GM19023 (cell line): Measurements from ENCODE around the gene RIPK4.
"Not testable (repeated sequence)": the region's sequence is repeated elsewhere in the genome, so short reads cannot be mapped to it uniquely, and the experiment has no call there.

Experiments
- ATAC-seq: cut with Tn5 transposase; IDR thresholded peaks from one replicate; pipeline ENCODE4 v1.9.1; 2021; ENCODE audit warnings: mild to moderate bottlenecking, moderate library complexity; ENCODE audit not compliant: unreplicated experiment

The RIPK4 gene

GRCh38 chr21:41698071-41698470 lies 68.8 kb downstream of the RIPK4 start:
- ATAC-seq = no peak

- ATAC-seq = no peak
Measured at GRCh38 chr21:41695513-41695912, 71.3 kb downstream of the RIPK4 start.

- ATAC-seq = not testable (repeated sequence)
Measured at GRCh38 chr21:41694042-41694441, 72.8 kb downstream of the RIPK4 start.

GRCh38 chr21:41692185-41692565 lies 74.7 kb downstream of the RIPK4 start:
- ATAC-seq = no peak

GRCh38 chr21:41691205-41692184 lies 75.4 kb downstream of the RIPK4 start:
- ATAC-seq = no peak
